Fibroblast of mammary gland (primary cell): Measurements from ENCODE around the gene SPART.
"Not testable (repeated sequence)": the region's sequence is repeated elsewhere in the genome, so short reads cannot be mapped to it uniquely, and the experiment has no call there.

Experiments
- DNase-seq: peaks from one replicate; pipeline ENCODE4 v3.0.0-alpha.2; 2010; ENCODE audit warnings: low read depth
- H3K4me3 ChIP-seq: 2 replicates; pipeline ENCODE4 v1.5.1; 2011; ENCODE audit warnings: low read depth, mild to moderate bottlenecking, low read length, moderate library complexity; ENCODE audit not compliant: control insufficient read depth
- TF ChIP-seq, protein P1 (sequence below): conservative IDR thresholded peaks from 2 replicates; pipeline ENCODE4 v1.5.1; 2011; ENCODE audit warnings: low read depth, low read length, inconsistent platforms; ENCODE audit not compliant: control insufficient read depth, insufficient read depth

SPART gene

DNA sequence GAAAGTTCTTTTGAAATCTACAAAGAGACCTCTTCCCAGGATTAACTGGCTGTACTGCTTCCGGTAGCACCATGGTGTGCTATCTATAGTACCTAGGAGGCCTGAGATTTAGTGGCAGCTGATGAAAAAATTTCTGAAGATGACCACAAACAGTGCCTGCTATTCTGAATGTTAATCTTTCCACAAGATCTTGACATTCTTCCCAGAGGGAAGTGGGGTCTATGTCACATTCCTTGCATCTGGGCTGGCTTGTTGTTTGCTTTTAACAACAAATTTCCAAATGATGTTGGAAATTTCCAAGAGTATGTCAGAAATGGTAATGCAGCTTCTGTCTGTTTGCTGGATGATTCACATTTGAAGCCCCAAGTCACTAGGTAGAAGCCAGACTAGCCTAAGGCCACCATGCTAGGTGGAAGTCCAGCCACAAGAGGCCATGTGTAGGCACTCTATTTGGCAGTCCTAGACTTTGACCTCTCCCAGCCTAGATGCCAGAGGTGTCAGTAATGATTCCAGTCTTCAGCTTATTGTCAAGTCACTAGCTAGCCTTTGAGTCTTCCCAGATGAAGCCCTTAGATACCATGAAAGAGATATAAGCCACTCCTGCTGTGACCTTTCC, 22.1 kb downstream of the SPART start:
- DNase-seq: no peak
- TF ChIP-seq, protein P1, sequence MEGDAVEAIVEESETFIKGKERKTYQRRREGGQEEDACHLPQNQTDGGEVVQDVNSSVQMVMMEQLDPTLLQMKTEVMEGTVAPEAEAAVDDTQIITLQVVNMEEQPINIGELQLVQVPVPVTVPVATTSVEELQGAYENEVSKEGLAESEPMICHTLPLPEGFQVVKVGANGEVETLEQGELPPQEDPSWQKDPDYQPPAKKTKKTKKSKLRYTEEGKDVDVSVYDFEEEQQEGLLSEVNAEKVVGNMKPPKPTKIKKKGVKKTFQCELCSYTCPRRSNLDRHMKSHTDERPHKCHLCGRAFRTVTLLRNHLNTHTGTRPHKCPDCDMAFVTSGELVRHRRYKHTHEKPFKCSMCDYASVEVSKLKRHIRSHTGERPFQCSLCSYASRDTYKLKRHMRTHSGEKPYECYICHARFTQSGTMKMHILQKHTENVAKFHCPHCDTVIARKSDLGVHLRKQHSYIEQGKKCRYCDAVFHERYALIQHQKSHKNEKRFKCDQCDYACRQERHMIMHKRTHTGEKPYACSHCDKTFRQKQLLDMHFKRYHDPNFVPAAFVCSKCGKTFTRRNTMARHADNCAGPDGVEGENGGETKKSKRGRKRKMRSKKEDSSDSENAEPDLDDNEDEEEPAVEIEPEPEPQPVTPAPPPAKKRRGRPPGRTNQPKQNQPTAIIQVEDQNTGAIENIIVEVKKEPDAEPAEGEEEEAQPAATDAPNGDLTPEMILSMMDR: no peak

DNA sequence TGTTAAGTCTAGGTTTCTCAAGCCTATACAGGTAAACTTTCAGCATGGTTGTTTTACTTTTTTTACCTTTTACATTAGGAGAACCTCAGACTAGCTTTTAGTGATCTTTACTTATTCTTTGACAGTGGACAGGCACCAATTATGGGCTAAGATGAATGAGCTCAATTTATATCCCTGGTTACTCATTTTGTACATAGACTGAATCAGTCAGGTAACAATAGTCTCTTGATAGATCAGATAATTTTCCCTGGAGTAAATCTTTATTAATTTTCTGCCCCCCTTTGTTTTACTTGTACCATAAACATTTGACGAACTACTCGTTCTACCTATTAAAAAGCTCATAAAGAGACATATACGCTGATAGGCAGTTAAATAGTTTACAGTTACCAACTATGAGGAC, 22.8 kb downstream of the SPART start:
- TF ChIP-seq, protein P1: no peak
- no peak for DNase-seq
- no peak overlapping the region for H3K4me3 ChIP-seq

More for the DNA sequence above, 22.1 kb downstream of the SPART start:
- H3K4me3 ChIP-seq: no peak overlapping the region

DNA sequence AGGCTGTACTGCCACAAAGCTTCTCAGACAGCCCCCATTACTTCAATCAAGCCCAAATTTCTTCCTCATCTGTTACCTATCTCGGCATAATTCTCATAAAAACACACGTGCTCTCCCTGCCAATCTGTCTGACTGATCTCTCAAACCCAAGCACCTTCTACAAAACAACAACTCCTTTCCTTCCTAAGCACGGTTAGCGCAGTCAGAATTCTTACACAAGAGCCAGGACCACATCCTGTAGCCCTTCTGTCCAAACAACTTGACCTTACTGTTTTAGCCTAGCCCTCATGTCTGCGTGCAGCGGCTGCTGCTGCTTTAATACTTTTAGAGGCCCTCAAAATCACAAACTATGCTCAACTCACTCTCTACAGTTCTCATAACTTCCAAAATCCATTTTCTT, 26.4 kb downstream of the SPART start:
- not testable (repeated sequence) for DNase-seq

DNA sequence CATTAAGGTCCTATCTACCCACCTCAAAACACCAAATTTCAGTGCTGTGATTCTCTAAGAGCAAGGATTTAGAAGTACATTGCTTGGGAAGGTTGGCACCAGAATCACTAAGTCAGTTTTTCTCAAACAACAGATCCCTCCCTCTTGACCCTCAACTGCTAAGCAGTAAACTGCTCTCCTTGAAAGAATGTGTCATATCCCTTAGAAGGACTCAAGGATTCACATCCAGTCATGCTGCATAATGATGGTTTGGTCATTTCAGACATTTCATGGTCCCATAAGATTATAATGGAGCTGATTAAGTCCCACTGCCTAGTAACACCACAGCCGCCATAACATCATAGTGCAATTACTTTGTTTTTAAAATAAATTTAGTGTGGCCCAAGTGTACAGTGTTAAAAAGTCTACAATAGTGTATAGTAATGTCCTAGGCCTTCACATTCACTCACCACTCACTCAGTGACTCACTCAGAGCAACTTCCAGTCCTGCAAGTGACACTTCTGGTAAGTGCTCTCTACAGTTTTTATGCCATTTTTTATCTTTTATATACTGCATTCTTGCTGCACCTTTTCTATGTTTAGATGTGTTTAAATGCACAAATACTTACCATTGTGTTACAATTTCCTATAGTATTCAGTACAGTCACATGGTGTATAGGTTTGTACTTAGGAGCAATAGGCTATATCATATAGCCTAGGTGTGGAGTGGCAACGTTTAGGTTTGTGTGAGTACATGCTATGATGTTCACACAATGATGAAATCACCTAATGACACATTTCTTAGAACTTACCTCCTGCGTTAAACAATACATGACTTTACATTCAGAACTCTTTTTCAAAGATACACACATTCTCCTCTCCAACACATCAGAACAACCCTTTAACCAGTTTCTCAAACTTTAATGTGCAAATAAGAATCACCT, 32.9 kb downstream of the SPART start:
- H3K4me3 ChIP-seq: no peak overlapping the region
- DNase-seq: no peak

More for the DNA sequence above, 26.4 kb downstream of the SPART start:
- not testable (repeated sequence) for H3K4me3 ChIP-seq

DNA sequence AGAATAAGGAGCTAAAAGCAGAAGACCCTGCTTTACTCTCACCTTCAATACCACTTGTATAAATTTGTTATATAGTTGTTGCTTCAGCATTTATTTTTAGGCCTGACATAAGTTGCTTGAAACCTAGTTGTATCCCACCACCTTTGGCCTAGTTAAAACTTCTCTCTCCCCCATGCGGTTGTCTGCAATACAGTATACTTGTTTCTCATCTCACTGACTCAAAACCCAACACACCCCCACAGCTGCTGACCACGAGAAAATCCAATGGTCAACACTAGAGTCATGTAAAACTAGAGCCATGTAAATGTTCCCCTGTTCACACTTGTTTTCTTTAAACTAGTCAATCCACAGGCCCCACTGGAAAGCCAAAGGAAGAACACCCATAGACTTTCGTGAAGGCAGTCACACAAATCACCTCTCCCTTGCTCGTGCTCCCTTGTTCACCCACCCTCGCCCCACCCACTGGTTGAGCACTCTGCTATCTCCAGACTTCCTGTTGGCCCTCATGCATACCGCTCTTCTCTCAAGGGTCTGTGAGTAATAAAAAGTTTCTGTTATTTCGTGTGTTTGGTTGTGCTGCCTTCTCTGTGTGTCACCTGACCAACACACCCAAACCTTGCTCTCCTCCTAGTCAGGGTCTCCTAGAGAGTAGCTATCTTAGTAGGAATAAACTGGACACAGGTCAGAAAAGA, 35.6 kb downstream of the SPART start:
- TF ChIP-seq, protein P1: no peak
- no peak overlapping the region for H3K4me3 ChIP-seq
- peak; percentile 40 for DNase-seq

More for the DNA sequence above, 32.9 kb downstream of the SPART start:
- TF ChIP-seq, protein P1: no peak

DNA sequence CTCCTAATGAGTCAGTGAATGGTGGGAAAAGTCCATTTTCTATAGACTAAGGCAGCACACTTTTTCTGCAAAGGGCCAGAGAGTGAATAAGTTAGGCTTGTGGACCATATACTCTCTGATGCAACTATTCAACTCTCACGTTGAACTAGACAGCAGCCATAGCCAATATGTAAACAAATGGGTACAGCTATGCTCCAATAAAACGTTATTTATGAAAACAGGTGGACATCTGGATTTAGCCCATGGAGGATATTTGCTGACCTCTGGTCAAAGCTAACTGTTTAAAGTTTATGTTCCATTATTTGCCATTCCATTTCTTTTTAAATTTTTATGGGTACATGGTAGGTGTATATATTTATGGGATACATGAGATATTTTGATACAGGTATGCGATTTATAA, 43.9 kb downstream of the SPART start:
- no peak overlapping the region for H3K4me3 ChIP-seq
- TF ChIP-seq, protein P1: no peak
- no peak for DNase-seq

DNA sequence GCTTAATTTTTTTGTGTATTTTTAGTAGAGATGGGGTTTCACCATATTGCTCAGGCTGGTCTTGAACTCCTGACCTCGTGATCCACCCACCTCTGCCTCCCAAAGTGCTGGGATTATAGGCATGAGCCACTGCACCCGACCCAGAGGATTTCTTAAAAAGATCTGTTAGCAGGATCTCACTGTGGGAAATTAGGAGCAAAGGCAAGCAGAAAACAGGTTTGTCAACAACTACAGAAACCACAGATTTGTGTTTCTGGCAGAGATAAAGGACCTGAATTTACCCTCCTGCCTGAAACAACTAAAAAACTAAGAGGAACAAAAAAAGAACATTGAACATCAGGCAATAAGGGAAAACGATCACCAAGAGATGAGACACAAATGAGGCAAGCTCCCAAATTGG, 46.7 kb downstream of the SPART start:
- H3K4me3 ChIP-seq, DNase-seq: not testable (repeated sequence)
